Measurements from ENCODE around the gene GNA12.

DNA sequence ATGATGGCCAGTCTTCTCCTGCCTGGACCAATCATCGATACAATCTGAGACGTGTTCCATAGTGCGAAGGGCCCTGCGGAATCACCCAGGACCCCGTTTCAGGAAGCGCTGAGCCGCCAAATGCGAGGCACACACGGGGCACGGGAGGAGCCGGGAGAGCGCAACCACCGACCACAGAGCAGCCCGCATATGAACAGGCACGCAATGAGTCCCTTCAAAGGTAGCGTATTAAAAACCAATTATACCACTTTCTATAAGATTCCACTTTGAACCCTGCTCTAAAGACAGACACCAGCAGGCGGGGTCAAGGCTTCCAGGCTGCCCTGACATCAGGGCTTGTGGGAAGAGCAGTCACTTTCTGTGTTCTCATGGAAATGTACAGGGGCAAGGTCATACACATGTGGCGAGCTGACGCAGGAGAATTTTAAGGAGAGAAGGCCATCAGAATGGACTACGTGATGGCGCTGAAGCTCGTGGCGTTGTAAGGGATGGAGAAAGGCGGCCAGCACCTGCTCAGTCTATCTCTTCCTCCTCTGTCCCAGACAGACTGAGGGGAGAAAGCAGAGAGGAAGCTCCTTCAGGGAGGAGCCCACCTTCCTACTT, 109.9 kb downstream of the GNA12 start:
- no peak for TF ChIP-seq POLR2A (IDR thresholded peaks at IDR 0.05)
- TF ChIP-seq, protein P1, sequence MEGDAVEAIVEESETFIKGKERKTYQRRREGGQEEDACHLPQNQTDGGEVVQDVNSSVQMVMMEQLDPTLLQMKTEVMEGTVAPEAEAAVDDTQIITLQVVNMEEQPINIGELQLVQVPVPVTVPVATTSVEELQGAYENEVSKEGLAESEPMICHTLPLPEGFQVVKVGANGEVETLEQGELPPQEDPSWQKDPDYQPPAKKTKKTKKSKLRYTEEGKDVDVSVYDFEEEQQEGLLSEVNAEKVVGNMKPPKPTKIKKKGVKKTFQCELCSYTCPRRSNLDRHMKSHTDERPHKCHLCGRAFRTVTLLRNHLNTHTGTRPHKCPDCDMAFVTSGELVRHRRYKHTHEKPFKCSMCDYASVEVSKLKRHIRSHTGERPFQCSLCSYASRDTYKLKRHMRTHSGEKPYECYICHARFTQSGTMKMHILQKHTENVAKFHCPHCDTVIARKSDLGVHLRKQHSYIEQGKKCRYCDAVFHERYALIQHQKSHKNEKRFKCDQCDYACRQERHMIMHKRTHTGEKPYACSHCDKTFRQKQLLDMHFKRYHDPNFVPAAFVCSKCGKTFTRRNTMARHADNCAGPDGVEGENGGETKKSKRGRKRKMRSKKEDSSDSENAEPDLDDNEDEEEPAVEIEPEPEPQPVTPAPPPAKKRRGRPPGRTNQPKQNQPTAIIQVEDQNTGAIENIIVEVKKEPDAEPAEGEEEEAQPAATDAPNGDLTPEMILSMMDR (IDR thresholded peaks at IDR 0.05): no peak

Measured in gastroesophageal sphincter (tissue), 3 donors.